Measurements from ENCODE around the gene LMF1.

DNA sequence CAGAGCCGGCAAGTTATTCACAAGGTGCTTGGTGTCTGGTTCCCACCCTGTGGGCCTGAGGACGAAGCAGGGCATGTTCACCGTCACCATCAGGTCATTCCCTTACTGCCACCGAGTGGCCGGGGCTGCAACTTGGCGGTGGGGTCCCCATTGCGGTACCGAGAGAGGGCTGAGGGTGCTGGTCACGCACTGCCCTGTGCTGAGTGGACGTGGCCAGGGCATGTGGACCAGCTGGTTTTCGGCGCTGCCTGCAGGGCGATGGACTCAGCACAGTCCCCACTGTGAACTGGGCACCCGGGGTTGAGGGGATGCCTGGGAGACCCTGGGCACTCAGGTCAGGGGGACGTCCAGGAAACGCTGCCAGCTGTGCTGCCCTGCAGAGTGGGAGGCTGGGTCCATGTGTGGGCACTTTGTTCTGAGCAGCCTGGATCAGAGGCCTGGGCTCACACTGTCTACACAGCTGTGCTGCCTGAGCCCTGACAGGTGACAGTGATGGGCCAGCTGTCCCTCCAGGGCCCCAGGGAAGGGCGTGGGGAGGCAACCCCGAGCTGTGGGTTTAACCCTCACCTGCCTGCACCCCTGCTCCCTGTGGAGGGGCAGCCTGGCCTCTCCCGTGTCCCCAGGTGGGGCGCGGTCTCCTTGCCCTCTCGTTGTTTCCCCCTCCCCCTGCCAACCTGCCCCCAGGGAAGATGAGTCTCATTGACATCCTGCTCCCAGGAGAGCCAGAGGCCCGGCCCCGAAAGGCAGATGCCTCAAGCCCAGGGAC, 131.0 kb downstream of the LMF1 start:
- TF ChIP-seq ZNF274 (IDR thresholded peaks at IDR 0.05; ENCODE audit: low read depth, low read length): no peak
- TF ChIP-seq YY1 (IDR thresholded peaks at IDR 0.05; ENCODE audit: insufficient read depth, insufficient read length): no peak
- TF ChIP-seq SUZ12 (IDR thresholded peaks at IDR 0.05; ENCODE audit: extremely low read depth, insufficient read depth, insufficient read length): no peak
